GM18868 (cell line): ENCODE results near the gene CYTL1.

Experiments
- ATAC-seq: cut with Tn5 transposase; IDR thresholded peaks from one replicate; pipeline ENCODE4 v1.9.1; 2021; ENCODE audit warnings: mild to moderate bottlenecking, moderate library complexity; ENCODE audit not compliant: unreplicated experiment

CYTL1 gene

GRCh38 chr4:4971796-4972195 is 47.5 kb downstream of the CYTL1 start:
- no peak for ATAC-seq

DNA sequence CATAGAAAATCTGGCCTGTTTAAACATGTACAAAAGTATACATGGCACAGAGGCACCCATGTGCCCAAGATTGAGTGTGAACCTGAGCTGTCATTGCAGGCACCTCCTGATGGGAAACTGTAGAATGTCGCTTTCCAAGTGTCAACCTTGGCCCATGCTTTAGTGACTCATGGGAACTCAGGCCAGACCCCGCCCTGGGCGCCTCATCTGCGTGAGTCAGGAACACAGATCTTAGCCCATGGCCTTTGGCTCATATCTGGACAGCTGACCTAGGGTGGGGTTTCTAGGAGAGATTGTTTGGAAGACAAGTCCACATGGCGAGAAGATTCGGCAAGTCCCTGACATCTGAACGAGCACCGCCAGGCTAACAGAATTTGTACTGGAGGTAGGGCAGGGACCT is 50.0 kb downstream of the CYTL1 start:
- ATAC-seq = no peak

DNA sequence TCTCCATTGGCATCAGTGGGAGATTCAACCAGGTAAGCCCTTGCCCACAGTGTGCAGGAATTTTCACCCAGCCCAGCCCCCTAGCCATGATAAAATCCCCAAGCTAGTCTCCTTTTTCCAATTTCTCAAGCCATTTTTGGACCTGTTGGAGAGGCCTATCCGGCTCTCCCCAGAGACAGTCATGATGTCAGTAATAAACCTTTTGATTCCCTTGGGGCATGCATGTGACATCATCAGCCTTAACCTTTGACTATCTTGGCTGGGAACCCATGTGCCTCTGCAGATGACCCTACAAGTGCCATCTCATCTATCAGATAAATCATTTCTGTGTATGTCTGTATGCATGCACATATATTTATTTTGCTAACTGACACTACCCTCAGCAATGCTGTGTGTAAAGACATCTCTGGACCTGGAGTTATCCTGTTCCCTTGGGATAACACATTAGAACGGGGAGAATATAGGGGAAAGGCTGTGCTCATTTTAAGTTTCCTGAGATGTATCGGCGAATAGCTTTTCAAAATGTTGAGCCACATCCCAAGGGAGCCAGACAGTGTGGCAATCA is 51.0 kb downstream of the CYTL1 start:
- ATAC-seq = no peak
